GM21390 (cell line): ENCODE data around the gene FAM149B1.
"Not testable (repeated sequence)": the region's sequence is repeated elsewhere in the genome, so short reads cannot be mapped to it uniquely, and the experiment has no call there.

Source experiments
- ATAC-seq: cut with Tn5 transposase; IDR thresholded peaks from one replicate; pipeline ENCODE4 v1.9.1; 2021; ENCODE audit not compliant: unreplicated experiment

The FAM149B1 gene

DNA sequence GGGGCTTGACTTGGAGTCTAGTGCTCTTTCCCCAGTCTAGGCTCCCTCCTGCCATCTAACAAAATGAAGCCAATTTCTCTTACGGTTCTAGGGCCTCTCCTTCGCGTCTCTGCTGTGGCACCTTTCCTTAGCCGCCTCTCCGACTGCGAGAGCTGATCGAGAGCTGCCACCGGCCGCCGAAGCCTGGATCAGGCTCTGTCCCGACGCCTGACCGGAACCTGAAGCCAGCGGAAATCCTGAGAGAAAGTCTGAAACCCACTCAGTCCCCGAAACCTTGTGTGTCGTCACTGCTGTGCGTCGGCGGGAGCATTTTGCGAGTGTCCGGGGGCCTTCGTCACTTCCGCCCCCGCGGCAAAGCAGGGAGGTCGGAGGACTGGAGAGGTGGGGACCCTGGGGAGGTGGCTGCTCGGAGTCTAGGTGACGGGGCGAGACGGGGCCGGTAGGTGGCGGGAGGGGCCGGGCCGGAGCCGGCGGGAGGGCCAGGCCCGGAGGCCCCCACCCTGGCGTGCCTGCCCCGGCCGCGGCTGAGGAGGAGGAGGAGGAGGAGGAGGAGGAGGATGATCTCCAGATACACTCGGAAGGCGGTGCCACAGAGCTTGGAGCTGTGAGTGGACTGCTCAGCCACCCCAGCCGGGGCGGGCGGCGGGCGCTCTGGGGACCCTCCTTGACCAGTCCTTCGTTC is at the start of gene FAM149B1, which contains the start of gene ECD:
Gene FAM149B1 (plus strand): TSS at position 337 of the 682 bp plus-strand sequence. CDS start 221 bp downstream, at position 558.
Gene ECD (minus strand): TSS at position 226 of the 682 bp plus-strand sequence. CDS start 4,071 bp downstream, outside the sequence.
- ATAC-seq: peak; percentile 89

DNA sequence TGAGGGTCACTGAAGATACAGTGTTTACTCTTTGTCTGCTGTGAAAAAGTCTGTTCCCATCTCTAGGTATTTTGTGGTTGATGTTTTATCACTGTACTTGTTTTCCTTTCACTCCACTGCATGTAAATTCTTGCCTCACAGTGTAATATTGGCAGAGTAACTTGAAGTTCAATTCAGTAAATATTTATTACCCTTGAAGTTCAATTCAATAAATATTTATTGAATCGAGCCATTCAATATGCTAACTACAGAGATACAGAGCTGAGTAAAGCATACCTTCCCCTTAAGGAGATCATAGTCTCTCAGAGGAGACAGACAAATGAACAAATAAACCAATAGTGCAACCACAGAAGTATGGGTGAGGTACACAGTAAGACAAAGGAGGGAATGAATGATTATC is 48.5 kb upstream of the FAM149B1 start:
- no peak for ATAC-seq

GRCh38 chr10:73119952-73120351 is 48.0 kb upstream of the FAM149B1 start:
- ATAC-seq: no peak

DNA sequence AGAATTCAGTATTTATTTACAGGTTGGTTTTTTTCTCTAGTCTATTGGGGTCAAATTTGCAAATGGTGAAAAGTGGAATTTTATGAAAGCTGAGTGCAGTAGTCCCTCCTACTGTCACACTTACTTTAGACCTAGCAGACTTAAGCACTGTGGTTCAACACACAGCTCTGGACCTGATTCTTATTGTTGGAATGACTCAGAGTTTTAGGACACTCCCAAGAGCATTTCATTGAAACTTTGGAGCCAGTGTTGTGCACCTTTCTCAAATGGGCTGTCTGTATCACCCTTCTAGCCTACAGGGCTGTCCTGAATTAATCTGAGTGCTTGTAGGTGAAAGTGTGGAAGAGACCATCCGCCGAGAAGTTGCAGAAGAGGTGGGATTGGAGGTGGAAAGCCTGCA is 41.6 kb upstream of the FAM149B1 start:
- no peak for ATAC-seq

DNA sequence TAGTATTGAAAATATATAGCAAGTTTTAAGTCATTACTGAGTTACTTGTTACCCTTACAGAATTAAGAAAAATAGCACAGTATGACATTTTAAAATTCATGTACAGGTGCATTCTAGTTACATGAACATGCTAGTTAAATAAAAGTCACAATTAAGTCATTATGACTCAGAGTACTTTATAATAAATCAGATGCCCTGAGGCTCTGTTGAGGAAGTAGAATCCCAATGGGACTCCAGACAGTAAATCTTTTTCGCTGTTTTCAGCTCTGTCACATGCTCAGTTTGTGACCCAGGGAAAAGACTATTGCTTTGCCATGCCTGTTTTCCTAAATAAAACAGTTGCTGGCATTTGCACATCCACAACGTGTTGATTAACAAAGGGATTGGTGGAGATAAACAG is 36.6 kb upstream of the FAM149B1 start:
- no peak for ATAC-seq

GRCh38 chr10:73131913-73132686 is 35.8 kb upstream of the FAM149B1 start:
- ATAC-seq: no peak

DNA sequence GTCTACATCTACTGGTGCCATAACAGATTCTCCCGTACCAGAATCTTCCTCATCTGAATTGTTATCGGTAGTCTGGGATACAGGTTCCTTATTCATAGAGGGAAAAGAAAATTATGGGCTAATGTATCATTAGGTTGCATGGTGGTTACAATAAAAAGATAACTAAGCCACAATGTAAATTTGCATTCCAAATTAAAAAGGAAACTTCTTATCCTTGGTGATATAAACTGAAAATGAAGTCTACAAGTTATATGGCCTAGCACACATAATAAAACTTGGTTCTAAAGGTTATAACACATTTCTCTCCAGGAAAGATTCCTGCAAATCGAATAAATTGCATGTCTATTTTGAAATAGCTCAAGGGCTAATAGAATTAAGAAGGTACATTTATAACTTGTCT is 33.2 kb upstream of the FAM149B1 start:
- ATAC-seq: no peak

DNA sequence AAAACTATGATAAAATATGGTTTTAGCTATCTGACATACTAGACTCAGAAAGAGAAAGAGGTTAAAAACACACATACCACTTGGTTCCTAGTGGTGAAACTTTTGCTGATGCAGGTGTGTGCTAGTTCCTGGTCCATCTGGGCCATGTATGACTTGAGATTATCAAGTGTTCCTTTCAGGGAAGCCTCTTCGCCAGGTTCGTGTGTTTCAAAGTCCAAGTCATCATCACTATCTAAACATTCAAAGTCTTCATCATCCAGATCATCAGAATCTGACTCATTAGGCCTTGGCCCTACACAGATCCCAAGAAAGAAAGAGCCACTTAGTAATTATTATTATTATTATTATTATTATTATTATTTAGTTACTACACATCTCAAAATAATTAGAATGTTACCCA is 31.3 kb upstream of the FAM149B1 start:
- no peak for ATAC-seq

DNA sequence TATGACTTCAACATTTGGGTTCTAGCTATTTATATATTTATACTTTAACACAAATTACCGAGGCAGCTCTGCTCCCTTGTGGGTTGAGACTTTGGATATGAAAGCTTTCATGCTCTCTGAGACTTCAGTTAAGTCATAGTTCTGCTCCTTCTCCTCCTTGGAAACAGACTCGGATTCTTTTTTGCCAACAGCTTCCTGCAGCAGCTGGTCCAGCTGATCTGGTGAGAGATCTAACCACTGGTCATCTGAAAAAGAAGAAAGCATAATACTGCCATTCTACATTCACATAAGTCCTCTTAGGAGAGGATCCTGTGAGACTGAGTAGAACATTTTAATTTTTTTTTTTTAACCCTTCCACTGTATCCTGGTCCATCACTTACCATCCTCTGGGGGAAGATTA is 28.7 kb upstream of the FAM149B1 start:
- ATAC-seq: no peak

GRCh38 chr10:73141603-73142002 is 26.3 kb upstream of the FAM149B1 start:
- no peak for ATAC-seq

DNA sequence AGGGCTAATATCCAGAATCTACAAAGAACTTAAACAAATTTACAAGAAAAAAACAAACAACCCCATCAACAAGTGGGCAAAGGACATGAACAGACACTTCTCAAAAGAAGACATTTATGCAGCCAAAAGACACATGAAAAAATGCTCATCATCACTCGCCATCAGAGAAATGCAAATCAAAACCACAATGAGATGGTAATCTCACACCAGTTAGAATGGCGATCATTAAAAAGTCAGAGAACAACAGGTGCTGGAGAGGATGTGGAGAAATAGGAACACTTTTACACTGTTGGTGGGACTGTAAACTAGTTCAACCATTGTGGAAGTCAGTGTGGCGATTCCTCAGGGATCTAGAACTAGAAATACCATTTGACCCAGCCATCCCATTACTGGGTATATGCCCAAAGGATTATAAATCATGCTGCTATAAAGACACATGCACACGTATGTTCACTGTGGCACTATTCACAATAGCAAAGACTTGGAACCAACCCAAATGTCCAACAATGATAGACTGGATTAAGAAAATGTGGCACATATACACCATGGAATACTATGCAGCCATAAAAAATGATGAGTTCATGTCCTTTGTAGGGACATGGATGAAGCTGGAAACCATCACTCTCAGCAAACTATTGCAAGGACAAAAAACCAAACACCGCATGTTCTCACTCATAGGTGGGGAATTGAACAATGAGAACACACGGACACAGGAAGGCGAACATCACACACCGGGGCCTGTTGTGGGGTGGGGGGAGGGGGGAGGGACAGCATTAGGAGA is 17.1 kb upstream of the FAM149B1 start:
- not testable (repeated sequence) for ATAC-seq

DNA sequence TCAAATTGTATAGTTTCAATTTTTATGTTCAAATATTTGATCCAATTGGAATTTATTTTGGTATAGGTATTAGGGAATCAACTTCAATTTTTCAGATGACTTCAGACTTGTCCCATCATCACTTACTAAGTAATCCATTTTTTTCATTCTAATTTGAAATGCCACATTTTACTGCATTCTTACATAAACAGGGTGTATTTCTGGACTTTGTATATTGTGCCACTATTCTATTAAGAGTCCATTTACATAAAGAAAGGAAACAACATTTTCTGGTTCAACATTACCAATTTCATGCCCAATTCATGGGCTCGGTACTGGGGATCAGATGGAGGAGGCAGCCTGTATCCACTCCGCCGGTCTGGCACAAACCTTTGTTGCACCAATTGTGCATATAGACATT is 15.9 kb upstream of the FAM149B1 start:
- no peak for ATAC-seq

GRCh38 chr10:73156054-73156453 is 11.9 kb upstream of the FAM149B1 start:
- no peak for ATAC-seq

- ATAC-seq: no peak
Observed at GRCh38 chr10:73159038-73159648, 8.8 kb upstream of the FAM149B1 start.

GRCh38 chr10:73161079-73161478 is 6.8 kb upstream of the FAM149B1 start:
- ATAC-seq: no peak

DNA sequence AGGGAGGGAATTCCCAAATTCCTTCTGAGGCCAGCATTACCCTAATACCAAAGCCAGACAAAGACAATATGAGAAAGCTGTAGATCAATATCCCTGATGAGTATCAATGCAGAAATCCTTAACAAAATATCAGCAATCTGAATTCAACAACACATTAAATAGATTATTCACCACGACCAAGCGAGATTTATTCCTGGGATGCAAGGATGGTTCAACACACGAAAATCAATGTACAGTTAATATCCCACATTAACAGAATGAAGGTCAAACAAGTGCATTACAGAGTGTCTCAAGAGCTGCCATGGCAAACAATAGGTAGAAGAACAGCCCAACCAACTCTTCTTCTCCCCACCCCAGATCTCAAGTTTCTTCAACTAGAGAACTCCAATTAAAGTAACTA is 6.3 kb upstream of the FAM149B1 start:
- ATAC-seq: no peak

DNA sequence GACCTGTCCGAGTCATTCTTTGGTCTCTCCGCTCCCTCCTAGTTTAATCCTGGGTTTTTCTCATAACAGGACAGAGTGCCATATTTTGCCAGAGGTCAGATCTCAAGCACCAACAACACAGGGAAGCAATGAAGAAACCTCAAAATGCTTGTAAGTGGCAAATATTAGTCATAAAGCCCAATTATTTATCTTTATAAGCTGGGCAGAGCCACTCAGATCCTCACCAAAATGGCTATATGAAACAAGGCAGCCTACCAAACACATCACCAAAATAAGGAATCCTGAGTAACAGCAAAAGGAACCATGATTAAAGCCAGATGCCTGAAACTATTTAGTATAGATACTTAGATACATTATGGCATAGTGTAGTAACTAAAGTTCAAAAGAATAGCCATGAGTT is 4.8 kb upstream of the FAM149B1 start:
- ATAC-seq: no peak

DNA sequence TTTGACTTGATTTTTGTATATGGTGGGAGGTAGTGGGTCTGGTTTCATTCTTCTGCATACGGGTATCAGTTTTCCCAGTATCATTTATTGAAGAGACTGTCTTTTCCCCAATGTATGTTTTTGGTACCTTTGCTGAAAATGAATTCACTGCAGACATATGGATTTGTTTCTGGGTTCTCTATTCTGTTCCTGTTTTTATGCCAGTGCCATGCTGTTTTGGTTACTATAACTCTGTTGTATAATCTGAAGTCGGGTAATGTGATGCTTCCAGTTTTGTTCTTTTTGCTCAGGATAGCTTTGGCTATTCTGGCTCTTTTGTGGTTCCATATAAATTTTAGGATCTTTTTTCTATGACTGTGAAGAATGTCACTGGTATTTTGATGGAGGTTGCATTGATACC is 947 bp upstream of the FAM149B1 start:
- ATAC-seq: no peak

- ATAC-seq: no peak
Observed at GRCh38 chr10:73167458-73167782, 499 bp upstream of the FAM149B1 start.

- ATAC-seq: no peak
Observed at GRCh38 chr10:73168465-73168803, 515 bp downstream of the FAM149B1 start.

DNA sequence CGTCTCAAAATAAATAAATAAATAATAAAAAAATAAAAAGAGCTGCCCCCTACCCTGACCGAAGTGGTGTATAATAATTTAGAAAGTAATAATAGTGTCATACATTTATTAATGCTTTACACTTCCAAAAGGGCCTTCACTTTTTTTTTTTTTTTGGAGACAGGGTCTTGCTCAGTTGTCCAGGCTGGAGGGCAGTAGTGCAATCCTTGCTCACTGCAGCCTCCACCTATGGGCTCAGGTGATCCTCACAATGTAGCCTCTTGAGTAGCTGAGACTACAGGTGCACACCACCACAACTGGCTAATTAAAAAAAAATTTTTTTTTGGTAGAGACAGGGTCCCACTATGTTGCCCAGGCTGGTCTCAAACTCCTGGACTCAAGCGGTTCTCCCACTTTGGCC is 1.4 kb downstream of the FAM149B1 start:
- no peak for ATAC-seq
